Measurements from ENCODE around the gene GALNT13.

GALNT13 gene

GRCh38 chr2:154338352-154338967 is 466.7 kb downstream of the GALNT13 start:
- TF ChIP-seq EZH2phosphoT487 (IDR thresholded peaks at IDR 0.05; ENCODE audit: low read depth): no peak
- Histone ChIP-seq H3K9ac (ENCODE audit: low read length) (no peak overlapping the region), H2AFZ (ENCODE audit: low read depth, low read length) (no peak overlapping the region), H4K20me1 (ENCODE audit: insufficient read depth, low read length) (no peaks in the 10 kb centered on the region), H3K4me1 (ENCODE audit: low read length) (no peaks in the 10 kb centered on the region), H3K9me3 (ENCODE audit: insufficient read depth, low read length) (no peaks in the 10 kb centered on the region), H3K27me3 (ENCODE audit: low read depth, low read length) (no peaks in the 10 kb centered on the region), H3K79me2 (ENCODE audit: low read length) (no peaks in the 10 kb centered on the region), H3K36me3 (replicated peaks; ENCODE audit: low read depth, low read length) (no peaks in the 10 kb centered on the region), H3K27ac (ENCODE audit: low read length) (no peak overlapping the region), H3K4me2 (ENCODE audit: low read length) (no peak overlapping the region), H3K4me3 (ENCODE audit: low read length) (no peak overlapping the region)

- no peaks in the 10 kb centered on the region for H4K20me1 ChIP-seq (ENCODE audit: insufficient read depth, low read length)
- H3K4me2 ChIP-seq (ENCODE audit: low read length): no peak overlapping the region
- H3K79me2 ChIP-seq (ENCODE audit: low read length): no peaks in the 10 kb centered on the region
- no peak for TF ChIP-seq CTCF (IDR thresholded peaks at IDR 0.05; ENCODE audit: low read depth, low read length)
- TF ChIP-seq EZH2phosphoT487 (IDR thresholded peaks at IDR 0.05; ENCODE audit: low read depth): no peak
- H3K4me3 ChIP-seq (ENCODE audit: low read length): no peak overlapping the region
- H3K36me3 ChIP-seq (replicated peaks; ENCODE audit: low read depth, low read length): no peaks in the 10 kb centered on the region
- no peaks in the 10 kb centered on the region for H3K27me3 ChIP-seq (ENCODE audit: low read depth, low read length)
- no peak overlapping the region for H3K9ac ChIP-seq (ENCODE audit: low read length)
- H3K27ac ChIP-seq (ENCODE audit: low read length): no peak overlapping the region
- no peaks in the 10 kb centered on the region for H3K9me3 ChIP-seq (ENCODE audit: insufficient read depth, low read length)
- H3K4me1 ChIP-seq (ENCODE audit: low read length): no peaks in the 10 kb centered on the region
- no peak overlapping the region for H2AFZ ChIP-seq (ENCODE audit: low read depth, low read length)
These were observed 471.6 kb downstream of the GALNT13 start for GRCh38 chr2:154343282-154343681.

- no peaks in the 10 kb centered on the region for H3K27me3 ChIP-seq (ENCODE audit: low read depth, low read length)
- H3K9ac ChIP-seq (ENCODE audit: low read length): no peak overlapping the region
- no peaks in the 10 kb centered on the region for H4K20me1 ChIP-seq (ENCODE audit: insufficient read depth, low read length)
- no peaks in the 10 kb centered on the region for H3K4me1 ChIP-seq (ENCODE audit: low read length)
- H3K79me2 ChIP-seq (ENCODE audit: low read length): no peaks in the 10 kb centered on the region
- no peak overlapping the region for H2AFZ ChIP-seq (ENCODE audit: low read depth, low read length)
- no peaks in the 10 kb centered on the region for H3K9me3 ChIP-seq (ENCODE audit: insufficient read depth, low read length)
- no peak overlapping the region for H3K27ac ChIP-seq (ENCODE audit: low read length)
- TF ChIP-seq EZH2phosphoT487 (IDR thresholded peaks at IDR 0.05; ENCODE audit: low read depth) (no peak), CTCF (IDR thresholded peaks at IDR 0.05; ENCODE audit: low read depth, low read length) (no peak)
- H3K4me2 ChIP-seq (ENCODE audit: low read length): no peak overlapping the region
- H3K36me3 ChIP-seq (replicated peaks; ENCODE audit: low read depth, low read length): no peaks in the 10 kb centered on the region
- no peak overlapping the region for H3K4me3 ChIP-seq (ENCODE audit: low read length)
These were observed 479.2 kb downstream of the GALNT13 start for GRCh38 chr2:154350911-154351310.

DNA sequence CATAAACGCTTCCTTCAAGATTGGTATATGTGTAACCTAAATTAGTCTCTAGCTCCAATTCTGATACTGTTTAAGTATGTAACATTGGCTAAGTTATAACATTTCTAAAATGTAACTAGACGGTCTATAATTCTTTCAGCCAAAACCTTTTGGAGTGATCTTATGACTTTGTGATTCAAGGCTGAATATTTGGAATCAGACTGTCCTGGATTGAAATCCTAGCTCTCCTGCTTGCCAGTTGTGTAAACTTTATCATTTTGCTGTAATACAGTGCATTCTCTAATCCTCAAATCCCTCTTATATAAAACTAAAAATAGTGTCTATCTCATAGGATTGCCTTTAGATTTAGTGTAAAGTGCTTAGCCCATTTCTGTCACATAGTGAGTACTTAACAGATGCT is 489.6 kb downstream of the GALNT13 start:
- no peaks in the 10 kb centered on the region for H3K4me1 ChIP-seq (ENCODE audit: low read length)
- no peaks in the 10 kb centered on the region for H3K9me3 ChIP-seq (ENCODE audit: insufficient read depth, low read length)
- H3K36me3 ChIP-seq (replicated peaks; ENCODE audit: low read depth, low read length): no peaks in the 10 kb centered on the region
- no peak overlapping the region for H3K9ac ChIP-seq (ENCODE audit: low read length)
- no peak overlapping the region for H2AFZ ChIP-seq (ENCODE audit: low read depth, low read length)
- H3K4me3 ChIP-seq (ENCODE audit: low read length): no peak overlapping the region
- no peak overlapping the region for H3K4me2 ChIP-seq (ENCODE audit: low read length)
- H4K20me1 ChIP-seq (ENCODE audit: insufficient read depth, low read length): no peaks in the 10 kb centered on the region
- no peak overlapping the region for H3K27ac ChIP-seq (ENCODE audit: low read length)
- H3K27me3 ChIP-seq (ENCODE audit: low read depth, low read length): no peaks in the 10 kb centered on the region
- TF ChIP-seq CTCF (IDR thresholded peaks at IDR 0.05; ENCODE audit: low read depth, low read length) (no peak), EZH2phosphoT487 (IDR thresholded peaks at IDR 0.05; ENCODE audit: low read depth) (no peak)
- no peaks in the 10 kb centered on the region for H3K79me2 ChIP-seq (ENCODE audit: low read length)

All from OCI-LY3 (cell line).